ENCODE results near the gene YWHAG. TPM values are rescaled to one million over a fixed set of nuclear protein-coding genes. Genes with fewer than 3 reads are reported as not detected.
A peak's percentile ranks its signal among the peaks of the same experiment; 100 is the strongest.
"Not testable (repeated sequence)": the region's sequence is repeated elsewhere in the genome, so short reads cannot be mapped to it uniquely, and the experiment has no call there.

YWHAG gene
- total RNA-seq (100 to 1,000 TPM in 1 of 2 donors, 10 to 100 TPM in 1; 72.6 to 428 TPM), polyA plus RNA-seq (ENCODE audit: insufficient read length in 2 of 2) (100 to 1,000 TPM; 574 to 669 TPM)
- long read RNA-seq, donor 1, transcript YWHAG-201 (2 exons, 3,750 nt), result major isoform, 212 of 218 reads
- long read RNA-seq, donor 1, partial matches to known transcripts, result 0 of 218 reads
- long read RNA-seq, donor 1, other reads (novel, unspliced or antisense), result 6 of 218 reads
- long read RNA-seq, donor 2, transcript YWHAG-201 (2 exons, 3,750 nt), result major isoform, 72 of 78 reads
- long read RNA-seq, donor 2, partial matches to known transcripts, result 6 of 78 reads
- long read RNA-seq, donor 2, other reads (novel, unspliced or antisense), result 0 of 78 reads
- long read RNA-seq, donor 3, transcript YWHAG-201 (2 exons, 3,750 nt), result major isoform, 144 of 144 reads
- long read RNA-seq, donor 3, partial matches to known transcripts, result 0 of 144 reads
- long read RNA-seq, donor 3, other reads (novel, unspliced or antisense), result 0 of 144 reads
- long read RNA-seq, donor 4, transcript YWHAG-201 (2 exons, 3,750 nt), result major isoform, 26 of 26 reads
- long read RNA-seq, donor 4, partial matches to known transcripts, result 0 of 26 reads
- long read RNA-seq, donor 4, other reads (novel, unspliced or antisense), result 0 of 26 reads

DNA sequence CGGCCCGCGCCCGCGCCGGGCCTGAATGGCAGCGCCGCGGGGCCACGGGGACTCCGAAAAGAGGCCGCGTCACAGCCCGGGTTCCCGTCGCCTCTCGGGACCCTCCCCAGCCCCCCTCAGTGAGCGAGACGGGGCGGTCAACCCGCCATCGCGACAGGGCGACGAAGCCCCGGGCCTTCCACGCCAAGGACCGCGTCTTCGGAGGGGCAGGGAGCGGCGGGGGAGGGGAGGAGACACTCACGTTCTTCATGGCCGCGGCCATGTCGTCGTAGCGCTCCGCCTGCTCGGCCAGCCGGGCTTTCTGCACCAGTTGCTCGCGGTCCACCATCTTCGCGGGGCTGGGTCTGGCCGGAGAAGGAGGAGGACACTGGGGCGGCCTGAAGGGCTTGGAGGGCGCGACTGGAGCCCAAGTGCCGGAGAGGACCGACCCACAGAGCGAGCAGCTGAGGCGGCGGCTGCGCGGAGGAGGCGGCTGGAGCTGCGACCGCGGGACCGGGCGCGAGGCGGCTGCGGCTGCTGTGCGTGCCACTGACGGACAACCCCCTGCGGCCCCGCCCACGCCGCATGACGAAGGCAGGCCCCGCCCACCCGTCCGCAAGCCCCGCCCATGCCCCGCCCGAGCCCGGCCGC is at the start of gene YWHAG:
Gene YWHAG (minus strand): TSS at position 511 of the 630 bp plus-strand sequence. CDS start 183 bp downstream, at position 328.
- 0% methylated on average over 78 of the region's 80 CpGs for WGBS (ENCODE audit: insufficient coverage)

GRCh38 chr7:76408121-76408560 is 49.4 kb upstream of the YWHAG start:
- Histone ChIP-seq H3K9me3 (ENCODE audit: control insufficient read depth, insufficient read depth, low read length) (no peaks in the 10 kb centered on the region), H3K4me1 (ENCODE audit: control insufficient read depth, insufficient read depth, low read length) (peaks cover 2% of the 10 kb centered on the region), H3K4me3 (ENCODE audit: low read depth, low read length) (no peak overlapping the region), H3K36me3 (ENCODE audit: control insufficient read depth, insufficient read depth, low read length) (no peaks in the 10 kb centered on the region), H3K27me3 (ENCODE audit: control insufficient read depth, insufficient read depth, low read length) (no peaks in the 10 kb centered on the region), H3K27ac (ENCODE audit: low read depth, low read length) (no peak overlapping the region)
- no peak for DNase-seq (ENCODE audit: low read depth in 4 of 6, low spot score in 6 of 6)

More for the DNA sequence above, at the start of gene YWHAG:
- peaks cover 16% of the 10 kb centered on the region for H3K4me1 ChIP-seq (ENCODE audit: control insufficient read depth, insufficient read depth, low read length)
- DNase-seq (ENCODE audit: low read depth in 4 of 6, low spot score in 6 of 6), result peak in 5 of 6 donors; percentile 73 to 96 (median 86)
- no peaks in the 10 kb centered on the region for H3K9me3 ChIP-seq (ENCODE audit: control insufficient read depth, insufficient read depth, low read length)
- peak within 1 kb of the TSS; percentile 99 for H3K27ac ChIP-seq (ENCODE audit: low read depth, low read length)
- H3K36me3 ChIP-seq (ENCODE audit: control insufficient read depth, insufficient read depth, low read length), result peaks cover 7% of the 10 kb centered on the region
- no peaks in the 10 kb centered on the region for H3K27me3 ChIP-seq (ENCODE audit: control insufficient read depth, insufficient read depth, low read length)
- peak within 1 kb of the TSS; percentile 98 for H3K4me3 ChIP-seq (ENCODE audit: low read depth, low read length)

DNA sequence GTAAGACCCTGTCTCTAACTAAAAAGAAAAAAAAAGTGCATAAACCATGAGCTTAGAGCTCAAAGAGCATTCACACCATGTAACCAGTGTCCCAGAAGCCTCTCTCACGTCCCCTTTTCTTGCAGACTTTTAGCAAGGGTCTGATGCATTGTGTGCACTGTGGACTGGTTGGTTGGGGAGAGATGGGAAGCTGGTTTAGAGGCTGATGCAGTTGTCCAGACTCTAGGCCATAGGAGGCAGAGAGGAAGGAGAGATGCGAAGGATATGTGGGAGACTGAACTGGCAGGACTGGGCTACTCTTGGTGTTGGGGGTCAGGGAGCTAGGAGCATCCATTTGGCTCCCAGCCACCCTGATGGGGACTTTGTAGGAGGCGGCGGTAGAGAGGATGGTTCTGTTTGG is 48.9 kb upstream of the YWHAG start:
- Histone ChIP-seq H3K9me3 (ENCODE audit: control insufficient read depth, insufficient read depth, low read length) (no peaks in the 10 kb centered on the region), H3K27ac (ENCODE audit: low read depth, low read length) (no peak overlapping the region), H3K27me3 (ENCODE audit: control insufficient read depth, insufficient read depth, low read length) (no peaks in the 10 kb centered on the region), H3K4me1 (ENCODE audit: control insufficient read depth, insufficient read depth, low read length) (peaks cover 2% of the 10 kb centered on the region), H3K36me3 (ENCODE audit: control insufficient read depth, insufficient read depth, low read length) (no peaks in the 10 kb centered on the region), H3K4me3 (ENCODE audit: low read depth, low read length) (no peak overlapping the region)
- no peak for DNase-seq (ENCODE audit: low read depth in 4 of 6, low spot score in 6 of 6)
- WGBS (ENCODE audit: insufficient coverage), result 100% methylated on average over 1 of the region's 4 CpGs

- WGBS (ENCODE audit: insufficient coverage), result 94% methylated on average over 7 of the region's 9 CpGs
- H3K27ac ChIP-seq (ENCODE audit: low read depth, low read length), result no peak overlapping the region
- H3K36me3 ChIP-seq (ENCODE audit: control insufficient read depth, insufficient read depth, low read length), result no peaks in the 10 kb centered on the region
- no peaks in the 10 kb centered on the region for H3K9me3 ChIP-seq (ENCODE audit: control insufficient read depth, insufficient read depth, low read length)
- no peaks in the 10 kb centered on the region for H3K27me3 ChIP-seq (ENCODE audit: control insufficient read depth, insufficient read depth, low read length)
- H3K4me1 ChIP-seq (ENCODE audit: control insufficient read depth, insufficient read depth, low read length), result peaks cover 2% of the 10 kb centered on the region
- no peak overlapping the region for H3K4me3 ChIP-seq (ENCODE audit: low read depth, low read length)
- no peak for DNase-seq (ENCODE audit: low read depth in 4 of 6, low spot score in 6 of 6)
Observed at GRCh38 chr7:76405738-76406137, 46.9 kb upstream of the YWHAG start.

GRCh38 chr7:76403780-76404494 is 45.1 kb upstream of the YWHAG start:
- DNase-seq (ENCODE audit: low read depth in 4 of 6, low spot score in 6 of 6), result no peak
- WGBS (ENCODE audit: insufficient coverage), result 96% methylated on average over 7 of the region's 10 CpGs
- no peak overlapping the region for H3K27ac ChIP-seq (ENCODE audit: low read depth, low read length)
- H3K36me3 ChIP-seq (ENCODE audit: control insufficient read depth, insufficient read depth, low read length), result peaks cover 3% of the 10 kb centered on the region
- H3K4me1 ChIP-seq (ENCODE audit: control insufficient read depth, insufficient read depth, low read length), result peaks cover 2% of the 10 kb centered on the region
- H3K9me3 ChIP-seq (ENCODE audit: control insufficient read depth, insufficient read depth, low read length), result no peaks in the 10 kb centered on the region
- no peak overlapping the region for H3K4me3 ChIP-seq (ENCODE audit: low read depth, low read length)
- no peaks in the 10 kb centered on the region for H3K27me3 ChIP-seq (ENCODE audit: control insufficient read depth, insufficient read depth, low read length)

GRCh38 chr7:76403097-76403496 is 44.3 kb upstream of the YWHAG start:
- 100% methylated on average over 2 of the region's 8 CpGs for WGBS (ENCODE audit: insufficient coverage)
- not testable (repeated sequence) for H3K27me3 ChIP-seq (ENCODE audit: control insufficient read depth, insufficient read depth, low read length); DNase-seq (ENCODE audit: low read depth in 4 of 6, low spot score in 6 of 6); H3K9me3 ChIP-seq (ENCODE audit: control insufficient read depth, insufficient read depth, low read length); H3K36me3 ChIP-seq (ENCODE audit: control insufficient read depth, insufficient read depth, low read length); H3K4me1 ChIP-seq (ENCODE audit: control insufficient read depth, insufficient read depth, low read length); H3K27ac ChIP-seq (ENCODE audit: low read depth, low read length); H3K4me3 ChIP-seq (ENCODE audit: low read depth, low read length)

DNA sequence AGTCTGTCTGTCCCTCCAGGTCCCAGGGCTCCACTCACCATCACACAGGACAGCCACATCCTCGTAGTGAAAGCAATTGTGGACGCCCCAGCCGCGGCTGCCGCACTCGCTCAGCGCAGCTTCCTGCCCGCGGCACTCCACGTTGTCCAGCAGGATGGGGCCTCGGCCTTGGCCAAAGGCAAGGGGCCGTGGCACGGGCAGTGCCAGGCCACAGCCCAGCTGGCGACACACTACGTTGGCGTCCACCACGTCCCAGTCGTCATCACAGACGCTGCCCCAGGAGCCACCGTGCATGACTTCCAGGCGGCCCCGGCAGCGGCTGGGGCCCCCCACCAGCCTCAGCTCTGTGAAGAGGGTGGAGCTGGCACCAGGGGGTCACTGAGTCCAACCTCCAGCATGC is 41.5 kb upstream of the YWHAG start:
- no peak overlapping the region for H3K4me3 ChIP-seq (ENCODE audit: low read depth, low read length)
- no peak overlapping the region for H3K27ac ChIP-seq (ENCODE audit: low read depth, low read length)
- no peaks in the 10 kb centered on the region for H3K9me3 ChIP-seq (ENCODE audit: control insufficient read depth, insufficient read depth, low read length)
- H3K4me1 ChIP-seq (ENCODE audit: control insufficient read depth, insufficient read depth, low read length), result peaks cover 15% of the 10 kb centered on the region
- no peak for DNase-seq (ENCODE audit: low read depth in 4 of 6, low spot score in 6 of 6)
- no peaks in the 10 kb centered on the region for H3K27me3 ChIP-seq (ENCODE audit: control insufficient read depth, insufficient read depth, low read length)
- peaks cover 3% of the 10 kb centered on the region for H3K36me3 ChIP-seq (ENCODE audit: control insufficient read depth, insufficient read depth, low read length)
- WGBS (ENCODE audit: insufficient coverage), result 93% methylated on average over 16 of the region's 23 CpGs

- Histone ChIP-seq H3K27me3 (ENCODE audit: control insufficient read depth, insufficient read depth, low read length) (no peaks in the 10 kb centered on the region), H3K9me3 (ENCODE audit: control insufficient read depth, insufficient read depth, low read length) (no peaks in the 10 kb centered on the region), H3K4me3 (ENCODE audit: low read depth, low read length) (peak overlapping the region; percentile 36), H3K4me1 (ENCODE audit: control insufficient read depth, insufficient read depth, low read length) (peaks cover 27% of the 10 kb centered on the region), H3K27ac (ENCODE audit: low read depth, low read length) (no peak overlapping the region), H3K36me3 (ENCODE audit: control insufficient read depth, insufficient read depth, low read length) (peaks cover 3% of the 10 kb centered on the region)
- 11% methylated on average over 41 of the region's 45 CpGs for WGBS (ENCODE audit: insufficient coverage)
- DNase-seq (ENCODE audit: low read depth in 4 of 6, low spot score in 6 of 6), result peak in 2 of 6 donors; percentile 76 to 87
Observed at GRCh38 chr7:76397409-76398183, 38.8 kb upstream of the YWHAG start.

DNA sequence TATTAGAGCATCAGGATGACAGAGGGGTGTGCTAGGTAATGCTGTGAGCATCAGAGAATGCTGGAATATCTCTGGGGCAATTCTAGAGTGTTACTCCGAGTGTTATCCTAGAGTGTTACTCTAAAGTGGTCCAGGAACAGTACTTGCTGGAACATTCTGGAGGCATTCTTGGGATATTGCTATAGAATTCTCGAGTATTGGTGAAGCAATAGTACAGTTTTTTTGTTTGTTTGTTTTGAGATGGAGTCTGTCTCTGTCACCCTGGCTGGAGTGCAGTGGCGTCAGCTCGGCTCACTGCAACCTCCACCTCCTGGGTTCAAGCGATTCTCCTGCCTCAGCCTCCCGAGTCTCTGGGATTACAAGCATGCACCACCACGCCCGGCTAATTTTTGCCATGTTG is 38.1 kb upstream of the YWHAG start:
- Histone ChIP-seq H3K4me1 (ENCODE audit: control insufficient read depth, insufficient read depth, low read length) (peaks cover 29% of the 10 kb centered on the region), H3K36me3 (ENCODE audit: control insufficient read depth, insufficient read depth, low read length) (peaks cover 3% of the 10 kb centered on the region), H3K4me3 (ENCODE audit: low read depth, low read length) (no peak overlapping the region), H3K27ac (ENCODE audit: low read depth, low read length) (no peak overlapping the region), H3K9me3 (ENCODE audit: control insufficient read depth, insufficient read depth, low read length) (no peaks in the 10 kb centered on the region), H3K27me3 (ENCODE audit: control insufficient read depth, insufficient read depth, low read length) (no peaks in the 10 kb centered on the region)
- 76% methylated on average over 7 of the region's 8 CpGs for WGBS (ENCODE audit: insufficient coverage)
- DNase-seq (ENCODE audit: low read depth in 4 of 6, low spot score in 6 of 6), result no peak

Data from spinal cord (tissue), 10 donors.